ENCODE results near the gene WDR37.

Gene WDR37

GRCh38 chr10:1068380-1069361 lies 12.5 kb downstream of the WDR37 start:
- TF ChIP-seq CTCF (IDR thresholded peaks at IDR 0.05; ENCODE audit: insufficient read depth, low read depth, low read length, missing control alignments): no peak
- no peak overlapping the region for H3K4me3 ChIP-seq (ENCODE audit: low read length)
- DNase-seq (ENCODE audit: low read depth): no peak

- peak; percentile 46 for DNase-seq (ENCODE audit: low read depth)
- H3K4me3 ChIP-seq (ENCODE audit: low read length): no peak overlapping the region
- no peak for TF ChIP-seq CTCF (IDR thresholded peaks at IDR 0.05; ENCODE audit: insufficient read depth, low read depth, low read length, missing control alignments)
These were observed 14.7 kb downstream of the WDR37 start for GRCh38 chr10:1070919-1071318.

DNA sequence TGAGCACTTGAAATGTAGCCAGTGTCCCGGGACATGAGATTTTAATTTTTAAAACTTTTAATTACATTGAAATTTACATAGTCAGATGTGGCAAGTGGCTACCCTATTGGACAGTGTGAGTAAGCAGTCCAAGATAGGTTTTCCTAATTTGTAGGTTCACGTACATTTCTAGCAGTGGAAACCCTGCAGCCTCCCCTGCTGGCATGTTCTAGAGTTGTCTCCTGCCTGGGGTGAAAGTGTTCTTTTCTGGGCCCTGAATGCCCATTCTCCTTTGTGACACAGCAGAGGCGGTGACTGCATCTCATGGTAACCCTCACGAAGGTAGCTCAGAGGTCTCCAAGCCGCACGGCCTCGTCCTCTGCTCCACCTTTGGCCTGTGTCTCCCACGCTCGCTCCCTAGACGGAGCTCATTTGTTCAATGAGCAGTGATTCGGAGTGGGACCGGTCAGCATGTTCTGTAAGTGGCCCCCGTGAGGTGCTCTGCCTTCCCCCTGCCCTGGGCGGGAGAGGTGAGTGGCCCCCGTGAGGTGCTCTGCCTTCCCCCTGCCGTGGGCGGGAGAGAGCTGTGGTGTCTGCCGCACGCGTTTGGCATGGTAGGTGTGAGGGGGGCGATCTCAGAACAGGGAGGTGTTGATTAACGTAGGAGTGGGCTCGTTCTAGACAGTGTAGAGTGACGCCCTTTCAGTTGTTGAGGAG lies 18.0 kb downstream of the WDR37 start:
- no peak overlapping the region for H3K4me3 ChIP-seq (ENCODE audit: low read length)
- no peak for DNase-seq (ENCODE audit: low read depth)
- TF ChIP-seq CTCF (IDR thresholded peaks at IDR 0.05; ENCODE audit: insufficient read depth, low read depth, low read length, missing control alignments): peak; percentile 22

- peak; percentile 20 for DNase-seq (ENCODE audit: low read depth)
- TF ChIP-seq CTCF (IDR thresholded peaks at IDR 0.05; ENCODE audit: insufficient read depth, low read depth, low read length, missing control alignments): peak; percentile 40
- no peak overlapping the region for H3K4me3 ChIP-seq (ENCODE audit: low read length)
These were observed 18.6 kb downstream of the WDR37 start for GRCh38 chr10:1074748-1075308.

DNA sequence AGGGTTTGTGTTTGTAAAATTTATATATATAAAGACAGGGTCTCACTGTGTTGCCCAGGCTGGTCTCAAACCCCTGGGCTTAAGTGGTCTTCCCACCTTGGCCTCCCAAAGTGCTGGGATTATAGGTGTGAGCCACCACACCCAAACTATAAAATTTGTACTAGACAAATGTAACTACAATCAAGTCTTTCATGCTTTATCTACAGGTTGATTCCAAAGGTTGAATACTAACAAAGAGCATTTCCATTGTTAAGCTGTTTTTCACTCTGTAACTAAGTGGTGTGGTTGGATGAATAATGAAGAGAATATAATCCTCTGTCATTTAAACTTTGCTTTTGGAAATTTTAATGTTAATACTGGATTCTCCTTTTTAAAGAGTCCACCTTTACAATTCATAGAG lies 22.5 kb downstream of the WDR37 start:
- DNase-seq (ENCODE audit: low read depth): no peak
- no peak for TF ChIP-seq CTCF (IDR thresholded peaks at IDR 0.05; ENCODE audit: insufficient read depth, low read depth, low read length, missing control alignments)
- H3K4me3 ChIP-seq (ENCODE audit: low read length): no peak overlapping the region

DNA sequence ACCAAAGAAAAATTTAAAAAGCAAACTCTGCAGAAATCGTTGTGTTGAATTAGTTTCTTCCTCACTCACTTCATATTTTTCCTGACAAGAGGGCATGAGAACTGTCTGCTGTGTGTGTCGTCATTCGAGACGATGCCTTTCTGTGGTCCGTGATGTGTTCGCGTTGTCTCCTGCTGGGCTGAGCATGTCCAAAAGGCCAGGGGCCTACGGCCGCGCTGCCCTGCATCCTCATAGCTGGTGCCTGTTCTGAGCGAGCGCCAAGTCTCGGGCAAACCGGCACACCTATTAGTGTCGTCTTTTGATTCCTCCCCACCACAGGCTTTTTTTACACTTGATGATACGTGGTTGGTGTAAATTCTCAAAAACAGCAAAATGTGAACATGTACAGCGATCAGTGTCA lies 27.4 kb downstream of the WDR37 start:
- DNase-seq (ENCODE audit: low read depth): no peak
- no peak for TF ChIP-seq CTCF (IDR thresholded peaks at IDR 0.05; ENCODE audit: insufficient read depth, low read depth, low read length, missing control alignments)
- no peak overlapping the region for H3K4me3 ChIP-seq (ENCODE audit: low read length)
